ENCODE data around the gene TPSD1.
"Not testable (repeated sequence)": the region's sequence is repeated elsewhere in the genome, so short reads cannot be mapped to it uniquely, and the experiment has no call there.

The TPSD1 gene

DNA sequence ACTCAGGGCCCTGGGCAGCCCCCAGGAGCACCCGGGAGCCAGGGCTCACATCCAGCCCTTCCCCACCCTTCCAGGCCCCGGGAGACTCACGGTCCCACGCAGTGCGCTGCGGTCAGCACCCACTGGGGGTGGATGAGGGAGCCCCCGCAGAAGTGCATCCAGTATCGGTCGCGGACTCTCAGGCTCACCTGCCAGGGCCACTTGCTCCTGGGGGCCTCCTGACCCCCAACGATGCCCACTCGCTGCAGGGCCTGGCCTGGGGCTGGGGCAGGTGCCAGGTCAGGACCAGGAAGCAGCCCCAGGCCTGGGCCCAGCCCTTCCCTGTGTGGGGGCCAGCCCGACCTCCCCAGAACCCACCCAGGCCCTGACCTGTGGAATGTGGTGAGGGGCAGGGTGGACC, 26.4 kb upstream of the TPSD1 start:
- not testable (repeated sequence) for H3K9me3 ChIP-seq (ENCODE audit: control insufficient read depth in 1 of 2, low read length in 2 of 2); H3K36me3 ChIP-seq (ENCODE audit: control insufficient read depth in 1 of 2, insufficient read depth in 2 of 2, low read length in 2 of 2); H3K27me3 ChIP-seq (ENCODE audit: control insufficient read depth in 1 of 2, insufficient read depth in 2 of 2, low read length in 2 of 2); H3K4me1 ChIP-seq (ENCODE audit: control insufficient read depth in 1 of 2, insufficient read depth in 2 of 2, low read length in 2 of 2); H3K4me3 ChIP-seq (ENCODE audit: low read depth in 1 of 2, low read length in 2 of 2); H3K27ac ChIP-seq (ENCODE audit: low read depth, low read length); H3K9ac ChIP-seq (ENCODE audit: low read depth in 1 of 2, low read length in 2 of 2)

DNA sequence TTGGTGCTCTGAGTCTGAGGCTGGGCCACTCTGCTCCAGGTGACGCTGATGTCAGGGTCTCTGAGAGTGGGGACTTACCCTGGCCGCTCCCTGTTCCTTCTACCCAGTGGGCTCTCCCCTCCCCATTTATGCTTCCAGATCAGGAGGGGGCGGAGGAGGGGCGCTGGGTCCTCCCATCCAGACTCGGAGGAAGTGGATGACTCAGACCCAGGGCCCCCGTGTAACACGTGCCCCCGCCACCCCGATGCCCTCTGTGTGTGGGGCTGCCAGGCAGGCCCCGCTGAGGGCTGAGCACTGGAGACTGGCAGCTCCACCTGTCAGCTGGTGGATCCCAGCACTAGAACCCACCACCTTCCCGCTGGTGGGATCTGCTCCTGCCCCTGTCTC, 25.8 kb upstream of the TPSD1 start, which contains the start of gene TPSB2:
Gene TPSB2 (minus strand): TSS at position 101 of the 387 bp plus-strand sequence. CDS start 233 bp downstream, outside the sequence.
- not testable (repeated sequence) for H3K36me3 ChIP-seq (ENCODE audit: control insufficient read depth in 1 of 2, insufficient read depth in 2 of 2, low read length in 2 of 2); H3K9ac ChIP-seq (ENCODE audit: low read depth in 1 of 2, low read length in 2 of 2); H3K4me3 ChIP-seq (ENCODE audit: low read depth in 1 of 2, low read length in 2 of 2); H3K4me1 ChIP-seq (ENCODE audit: control insufficient read depth in 1 of 2, insufficient read depth in 2 of 2, low read length in 2 of 2); H3K9me3 ChIP-seq (ENCODE audit: control insufficient read depth in 1 of 2, low read length in 2 of 2); H3K27me3 ChIP-seq (ENCODE audit: control insufficient read depth in 1 of 2, insufficient read depth in 2 of 2, low read length in 2 of 2); H3K27ac ChIP-seq (ENCODE audit: low read depth, low read length)

DNA sequence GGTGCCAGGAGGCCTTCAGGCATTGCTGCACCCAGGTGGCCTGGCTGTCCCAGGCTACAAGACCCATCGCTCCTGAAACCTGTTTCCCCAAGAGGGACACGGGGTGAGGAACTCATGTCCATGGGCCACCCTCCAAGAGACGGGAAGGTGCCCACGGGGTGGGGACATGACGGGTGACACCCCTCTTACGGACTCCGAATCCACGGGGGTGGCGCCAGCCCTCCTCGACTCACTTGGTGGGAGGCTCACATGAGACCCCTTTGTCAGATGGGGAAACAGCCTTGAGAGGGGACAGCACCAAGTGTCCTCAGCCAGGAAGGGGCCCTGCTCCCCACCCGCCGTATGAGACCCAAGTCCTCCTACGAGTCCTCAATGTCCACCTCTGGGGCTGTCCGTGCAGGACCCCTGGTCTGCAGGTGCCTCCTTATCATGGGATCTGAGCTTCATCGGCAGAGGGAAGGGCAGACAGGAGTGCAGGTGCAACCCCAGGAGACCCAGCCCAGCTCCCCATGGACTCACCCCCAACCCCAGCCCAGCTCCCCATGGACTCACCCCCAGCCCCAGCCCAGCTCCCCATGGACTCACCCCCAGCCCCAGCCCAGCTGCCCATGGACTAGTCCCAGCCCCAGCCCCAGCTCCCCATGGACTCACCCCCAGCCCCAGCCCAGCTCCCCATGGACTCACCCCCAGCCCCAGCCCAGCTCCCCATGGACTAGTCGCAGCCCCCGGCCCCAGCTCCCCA, 25.2 kb upstream of the TPSD1 start:
- H3K4me1 ChIP-seq (ENCODE audit: control insufficient read depth in 1 of 2, insufficient read depth in 2 of 2, low read length in 2 of 2); H3K27ac ChIP-seq (ENCODE audit: low read depth, low read length); H3K27me3 ChIP-seq (ENCODE audit: control insufficient read depth in 1 of 2, insufficient read depth in 2 of 2, low read length in 2 of 2); H3K4me3 ChIP-seq (ENCODE audit: low read depth in 1 of 2, low read length in 2 of 2); H3K9ac ChIP-seq (ENCODE audit: low read depth in 1 of 2, low read length in 2 of 2); H3K9me3 ChIP-seq (ENCODE audit: control insufficient read depth in 1 of 2, low read length in 2 of 2); H3K36me3 ChIP-seq (ENCODE audit: control insufficient read depth in 1 of 2, insufficient read depth in 2 of 2, low read length in 2 of 2): not testable (repeated sequence)

DNA sequence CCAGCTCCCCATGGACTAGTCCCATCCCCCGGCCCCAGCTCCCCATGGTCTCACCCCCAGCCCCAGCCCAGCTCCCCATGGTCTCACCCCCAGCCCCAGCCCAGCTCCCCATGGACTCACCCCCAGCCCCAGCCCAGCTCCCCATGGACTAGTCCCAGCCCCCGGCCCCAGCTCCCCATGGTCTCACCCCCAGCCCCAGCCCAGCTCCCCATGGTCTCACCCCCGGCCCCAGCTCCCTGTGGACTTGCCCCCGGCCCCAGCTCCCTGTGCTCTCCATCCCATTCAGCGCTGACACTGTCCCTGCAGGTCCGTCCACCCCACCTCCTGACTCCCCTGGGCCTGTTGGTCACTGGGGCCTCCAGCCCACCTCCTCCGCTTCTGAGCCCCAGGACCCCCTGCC, 24.6 kb upstream of the TPSD1 start:
- not testable (repeated sequence) for H3K36me3 ChIP-seq (ENCODE audit: control insufficient read depth in 1 of 2, insufficient read depth in 2 of 2, low read length in 2 of 2)

GRCh38 chr16:1232049-1232748, 23.7 kb upstream of the TPSD1 start:
- H3K4me3 ChIP-seq (ENCODE audit: low read depth in 1 of 2, low read length in 2 of 2); H3K36me3 ChIP-seq (ENCODE audit: control insufficient read depth in 1 of 2, insufficient read depth in 2 of 2, low read length in 2 of 2); H3K9me3 ChIP-seq (ENCODE audit: control insufficient read depth in 1 of 2, low read length in 2 of 2); H3K9ac ChIP-seq (ENCODE audit: low read depth in 1 of 2, low read length in 2 of 2); H3K27ac ChIP-seq (ENCODE audit: low read depth, low read length); H3K4me1 ChIP-seq (ENCODE audit: control insufficient read depth in 1 of 2, insufficient read depth in 2 of 2, low read length in 2 of 2); H3K27me3 ChIP-seq (ENCODE audit: control insufficient read depth in 1 of 2, insufficient read depth in 2 of 2, low read length in 2 of 2): not testable (repeated sequence)

More for the DNA sequence above, 24.6 kb upstream of the TPSD1 start:
- not testable (repeated sequence) for H3K4me3 ChIP-seq (ENCODE audit: low read depth in 1 of 2, low read length in 2 of 2); H3K27me3 ChIP-seq (ENCODE audit: control insufficient read depth in 1 of 2, insufficient read depth in 2 of 2, low read length in 2 of 2); H3K4me1 ChIP-seq (ENCODE audit: control insufficient read depth in 1 of 2, insufficient read depth in 2 of 2, low read length in 2 of 2); H3K27ac ChIP-seq (ENCODE audit: low read depth, low read length); H3K9me3 ChIP-seq (ENCODE audit: control insufficient read depth in 1 of 2, low read length in 2 of 2); H3K9ac ChIP-seq (ENCODE audit: low read depth in 1 of 2, low read length in 2 of 2)

- not testable (repeated sequence) for H3K27me3 ChIP-seq (ENCODE audit: control insufficient read depth in 1 of 2, insufficient read depth in 2 of 2, low read length in 2 of 2); H3K27ac ChIP-seq (ENCODE audit: low read depth, low read length); H3K9me3 ChIP-seq (ENCODE audit: control insufficient read depth in 1 of 2, low read length in 2 of 2); H3K36me3 ChIP-seq (ENCODE audit: control insufficient read depth in 1 of 2, insufficient read depth in 2 of 2, low read length in 2 of 2); H3K4me1 ChIP-seq (ENCODE audit: control insufficient read depth in 1 of 2, insufficient read depth in 2 of 2, low read length in 2 of 2); H3K4me3 ChIP-seq (ENCODE audit: low read depth in 1 of 2, low read length in 2 of 2); H3K9ac ChIP-seq (ENCODE audit: low read depth in 1 of 2, low read length in 2 of 2)
Observed at GRCh38 chr16:1236659-1237058, 19.2 kb upstream of the TPSD1 start.

DNA sequence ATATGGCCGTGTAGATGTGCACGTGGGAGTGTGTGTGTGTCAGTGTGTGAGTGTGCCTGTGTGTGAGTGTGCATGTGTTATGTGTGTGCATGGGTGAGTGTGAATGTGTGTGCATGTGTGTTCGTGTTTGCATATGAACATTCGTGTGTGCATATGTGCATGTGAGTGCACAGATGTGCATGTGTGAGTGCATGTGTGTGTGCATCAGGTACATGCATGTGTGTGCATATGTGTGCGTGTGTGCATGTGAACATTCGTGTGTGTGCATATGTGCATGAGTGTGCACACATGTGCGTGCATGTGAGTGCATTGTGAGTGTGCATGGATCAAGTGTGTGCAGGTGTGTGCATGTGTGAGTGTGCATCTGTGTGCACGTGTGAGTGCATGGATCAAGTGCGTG, 17.9 kb upstream of the TPSD1 start:
- Histone ChIP-seq H3K9ac (ENCODE audit: low read depth in 1 of 2, low read length in 2 of 2) (no peak overlapping the region), H3K4me3 (ENCODE audit: low read depth in 1 of 2, low read length in 2 of 2) (no peak overlapping the region), H3K4me1 (ENCODE audit: control insufficient read depth in 1 of 2, insufficient read depth in 2 of 2, low read length in 2 of 2) (no peaks in the 10 kb centered on the region), H3K36me3 (ENCODE audit: control insufficient read depth in 1 of 2, insufficient read depth in 2 of 2, low read length in 2 of 2) (no peaks in the 10 kb centered on the region), H3K27me3 (ENCODE audit: control insufficient read depth in 1 of 2, insufficient read depth in 2 of 2, low read length in 2 of 2) (no peaks in the 10 kb centered on the region), H3K9me3 (ENCODE audit: control insufficient read depth in 1 of 2, low read length in 2 of 2) (no peaks in the 10 kb centered on the region), H3K27ac (ENCODE audit: low read depth, low read length) (no peak overlapping the region)

DNA sequence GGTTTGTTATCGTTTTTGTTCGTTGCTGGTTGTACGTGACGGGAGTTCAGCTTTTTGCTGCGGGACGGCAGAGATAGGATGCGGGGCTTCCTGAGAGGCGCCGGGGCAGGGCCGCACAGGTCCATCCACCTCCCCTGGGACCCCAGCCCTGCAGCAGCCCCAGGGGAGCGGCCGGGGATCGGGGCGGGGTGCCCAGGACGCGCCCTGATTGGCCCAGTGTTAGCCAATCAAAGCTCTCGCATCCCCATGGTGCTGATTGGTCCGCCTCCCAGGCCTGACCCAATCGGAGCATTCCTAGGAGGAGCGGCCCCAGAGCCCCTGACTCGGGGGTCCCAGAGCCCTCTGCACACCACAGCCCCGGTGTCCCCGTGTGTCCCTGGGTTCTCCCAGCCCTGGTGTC, 17.0 kb upstream of the TPSD1 start:
- not testable (repeated sequence) for H3K27me3 ChIP-seq (ENCODE audit: control insufficient read depth in 1 of 2, insufficient read depth in 2 of 2, low read length in 2 of 2); H3K4me3 ChIP-seq (ENCODE audit: low read depth in 1 of 2, low read length in 2 of 2); H3K36me3 ChIP-seq (ENCODE audit: control insufficient read depth in 1 of 2, insufficient read depth in 2 of 2, low read length in 2 of 2); H3K4me1 ChIP-seq (ENCODE audit: control insufficient read depth in 1 of 2, insufficient read depth in 2 of 2, low read length in 2 of 2); H3K9ac ChIP-seq (ENCODE audit: low read depth in 1 of 2, low read length in 2 of 2); H3K9me3 ChIP-seq (ENCODE audit: control insufficient read depth in 1 of 2, low read length in 2 of 2); H3K27ac ChIP-seq (ENCODE audit: low read depth, low read length)

DNA sequence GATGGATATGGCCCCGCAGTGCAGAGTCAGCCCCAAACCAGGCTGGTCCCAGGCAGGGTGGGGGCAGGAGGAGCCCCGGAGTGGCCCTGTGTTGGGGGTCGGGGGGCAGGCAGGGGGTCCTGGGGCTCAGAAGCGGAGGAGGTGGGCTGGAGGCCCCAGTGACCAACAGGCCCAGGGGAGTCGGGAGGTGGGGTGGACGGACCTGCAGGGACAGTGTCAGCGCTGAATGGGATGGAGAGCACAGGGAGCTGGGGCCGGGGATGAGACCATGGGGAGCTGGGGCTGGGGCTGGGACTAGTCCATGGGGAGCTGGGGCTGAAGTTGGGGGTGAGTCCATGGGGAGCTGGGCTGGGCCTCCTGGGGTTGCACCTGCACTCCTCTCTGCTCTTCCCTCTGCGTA, 16.3 kb upstream of the TPSD1 start:
- H3K9ac ChIP-seq (ENCODE audit: low read depth in 1 of 2, low read length in 2 of 2); H3K4me3 ChIP-seq (ENCODE audit: low read depth in 1 of 2, low read length in 2 of 2); H3K9me3 ChIP-seq (ENCODE audit: control insufficient read depth in 1 of 2, low read length in 2 of 2); H3K4me1 ChIP-seq (ENCODE audit: control insufficient read depth in 1 of 2, insufficient read depth in 2 of 2, low read length in 2 of 2); H3K27me3 ChIP-seq (ENCODE audit: control insufficient read depth in 1 of 2, insufficient read depth in 2 of 2, low read length in 2 of 2); H3K36me3 ChIP-seq (ENCODE audit: control insufficient read depth in 1 of 2, insufficient read depth in 2 of 2, low read length in 2 of 2); H3K27ac ChIP-seq (ENCODE audit: low read depth, low read length): not testable (repeated sequence)

GRCh38 chr16:1240436-1240835, 15.4 kb upstream of the TPSD1 start, which contains the start of gene TPSAB1:
TSS of gene TPSAB1 (plus strand) at chr16:1240705. CDS start at chr16:1240939, 234 bp downstream.
- H3K36me3 ChIP-seq (ENCODE audit: control insufficient read depth in 1 of 2, insufficient read depth in 2 of 2, low read length in 2 of 2); H3K27me3 ChIP-seq (ENCODE audit: control insufficient read depth in 1 of 2, insufficient read depth in 2 of 2, low read length in 2 of 2); H3K4me3 ChIP-seq (ENCODE audit: low read depth in 1 of 2, low read length in 2 of 2); H3K27ac ChIP-seq (ENCODE audit: low read depth, low read length); H3K9me3 ChIP-seq (ENCODE audit: control insufficient read depth in 1 of 2, low read length in 2 of 2); H3K4me1 ChIP-seq (ENCODE audit: control insufficient read depth in 1 of 2, insufficient read depth in 2 of 2, low read length in 2 of 2); H3K9ac ChIP-seq (ENCODE audit: low read depth in 1 of 2, low read length in 2 of 2): not testable (repeated sequence)
